Stimulated activated CD4-positive, alpha-beta T cell treated with anti-CD3 and anti-CD28 coated beads, Interleukin-4, amount 100 ng/mL, for 4 hours (primary cell): Measurements from ENCODE around the gene AP2A1.
A peak's percentile ranks its signal among the peaks of the same experiment; 100 is the strongest.

ENCODE experiments used
- DNase-seq, 2 experiments: peaks; one replicate each; pipeline ENCODE4 v3.0.0-alpha.2; 2020

AP2A1 gene

DNA sequence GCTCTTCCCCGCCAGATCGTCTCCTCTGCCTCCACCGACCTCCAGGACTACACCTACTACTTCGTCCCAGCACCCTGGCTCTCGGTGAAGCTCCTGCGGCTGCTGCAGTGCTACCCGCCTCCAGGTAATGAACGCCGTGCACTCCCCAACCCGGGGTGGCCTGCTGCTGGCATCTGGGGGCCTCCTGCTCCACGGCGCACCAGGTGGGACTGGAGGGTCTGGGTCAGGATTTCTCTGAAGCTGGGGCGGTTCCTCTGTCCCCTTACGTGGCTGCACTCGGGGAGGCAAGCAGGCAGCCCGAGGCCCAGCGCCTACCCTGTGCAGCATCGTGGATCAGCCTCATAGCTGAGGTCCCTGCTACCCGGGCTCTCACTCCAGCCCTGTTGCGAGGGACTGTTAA is 28.8 kb downstream of the AP2A1 start:
- no peak for DNase-seq

DNA sequence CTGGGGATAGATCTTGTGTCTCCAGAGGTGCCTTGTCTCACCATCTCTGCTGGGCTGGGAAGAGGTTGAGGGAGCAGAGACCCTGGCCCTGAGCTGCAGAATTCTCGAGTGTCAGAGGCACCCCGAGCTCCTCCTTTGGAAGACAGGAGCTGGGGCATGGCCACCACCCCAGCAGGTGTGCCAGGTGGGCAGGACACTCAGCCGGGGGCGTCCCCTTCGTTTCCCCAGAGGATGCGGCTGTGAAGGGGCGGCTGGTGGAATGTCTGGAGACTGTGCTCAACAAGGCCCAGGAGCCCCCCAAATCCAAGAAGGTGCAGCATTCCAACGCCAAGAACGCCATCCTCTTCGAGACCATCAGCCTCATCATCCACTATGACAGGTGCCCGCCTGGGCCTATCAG is 31.8 kb downstream of the AP2A1 start:
- no peak for DNase-seq

DNA sequence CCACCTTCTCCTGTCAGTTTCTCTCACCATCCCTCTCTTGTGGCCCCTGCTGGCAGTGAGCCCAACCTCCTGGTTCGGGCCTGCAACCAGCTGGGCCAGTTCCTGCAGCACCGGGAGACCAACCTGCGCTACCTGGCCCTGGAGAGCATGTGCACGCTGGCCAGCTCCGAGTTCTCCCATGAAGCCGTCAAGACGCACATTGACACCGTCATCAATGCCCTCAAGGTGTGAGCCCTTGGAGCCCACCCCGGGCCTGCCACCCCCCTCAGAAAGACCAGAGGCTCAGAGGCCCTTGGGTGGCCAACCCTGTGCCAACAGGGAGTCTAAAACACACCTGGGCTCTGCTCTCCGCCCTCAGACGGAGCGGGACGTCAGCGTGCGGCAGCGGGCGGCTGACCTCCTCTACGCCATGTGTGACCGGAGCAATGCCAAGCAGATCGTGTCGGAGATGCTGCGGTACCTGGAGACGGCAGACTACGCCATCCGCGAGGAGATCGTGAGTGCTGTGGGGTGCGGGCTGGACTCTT is 32.5 kb downstream of the AP2A1 start:
- no peak for DNase-seq

DNA sequence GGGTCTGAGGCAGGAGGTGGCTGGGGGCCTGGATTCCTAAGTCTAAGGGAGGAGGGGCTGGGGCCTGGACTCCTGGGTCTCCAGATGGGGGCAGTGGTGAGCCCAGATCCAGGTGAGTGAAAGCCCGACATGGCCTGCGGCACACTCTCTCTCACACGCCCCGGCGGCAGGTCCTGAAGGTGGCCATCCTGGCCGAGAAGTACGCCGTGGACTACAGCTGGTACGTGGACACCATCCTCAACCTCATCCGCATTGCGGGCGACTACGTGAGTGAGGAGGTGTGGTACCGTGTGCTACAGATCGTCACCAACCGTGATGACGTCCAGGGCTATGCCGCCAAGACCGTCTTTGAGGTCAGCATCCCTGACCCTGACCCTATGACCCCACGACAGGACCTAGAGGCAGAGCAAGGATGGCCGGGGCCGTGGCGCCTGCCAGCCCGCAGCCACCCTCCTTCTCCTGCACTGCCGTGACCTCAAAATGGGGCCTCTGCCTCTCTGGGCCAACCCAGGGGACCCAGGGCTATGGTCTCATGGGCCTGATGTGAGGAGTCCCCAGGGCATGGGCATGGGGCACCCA is 33.1 kb downstream of the AP2A1 start:
- DNase-seq = no peak

GRCh38 chr19:49800771-49801170 is 34.0 kb downstream of the AP2A1 start:
- no peak for DNase-seq

DNA sequence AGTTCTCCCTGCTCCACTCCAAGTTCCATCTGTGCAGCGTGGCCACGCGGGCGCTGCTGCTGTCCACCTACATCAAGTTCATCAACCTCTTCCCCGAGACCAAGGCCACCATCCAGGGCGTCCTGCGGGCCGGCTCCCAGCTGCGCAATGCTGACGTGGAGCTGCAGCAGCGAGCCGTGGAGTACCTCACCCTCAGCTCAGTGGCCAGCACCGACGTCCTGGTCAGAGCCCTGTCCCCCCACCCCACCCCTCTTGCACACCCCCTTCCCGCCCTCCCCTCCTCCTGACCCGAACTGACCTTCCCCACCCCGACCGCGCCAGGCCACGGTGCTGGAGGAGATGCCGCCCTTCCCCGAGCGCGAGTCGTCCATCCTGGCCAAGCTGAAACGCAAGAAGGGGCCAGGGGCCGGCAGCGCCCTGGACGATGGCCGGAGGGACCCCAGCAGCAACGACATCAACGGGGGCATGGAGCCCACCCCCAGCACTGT is 34.6 kb downstream of the AP2A1 start:
- DNase-seq = no peak

GRCh38 chr19:49801966-49802661 is 35.3 kb downstream of the AP2A1 start:
- DNase-seq = no peak

DNA sequence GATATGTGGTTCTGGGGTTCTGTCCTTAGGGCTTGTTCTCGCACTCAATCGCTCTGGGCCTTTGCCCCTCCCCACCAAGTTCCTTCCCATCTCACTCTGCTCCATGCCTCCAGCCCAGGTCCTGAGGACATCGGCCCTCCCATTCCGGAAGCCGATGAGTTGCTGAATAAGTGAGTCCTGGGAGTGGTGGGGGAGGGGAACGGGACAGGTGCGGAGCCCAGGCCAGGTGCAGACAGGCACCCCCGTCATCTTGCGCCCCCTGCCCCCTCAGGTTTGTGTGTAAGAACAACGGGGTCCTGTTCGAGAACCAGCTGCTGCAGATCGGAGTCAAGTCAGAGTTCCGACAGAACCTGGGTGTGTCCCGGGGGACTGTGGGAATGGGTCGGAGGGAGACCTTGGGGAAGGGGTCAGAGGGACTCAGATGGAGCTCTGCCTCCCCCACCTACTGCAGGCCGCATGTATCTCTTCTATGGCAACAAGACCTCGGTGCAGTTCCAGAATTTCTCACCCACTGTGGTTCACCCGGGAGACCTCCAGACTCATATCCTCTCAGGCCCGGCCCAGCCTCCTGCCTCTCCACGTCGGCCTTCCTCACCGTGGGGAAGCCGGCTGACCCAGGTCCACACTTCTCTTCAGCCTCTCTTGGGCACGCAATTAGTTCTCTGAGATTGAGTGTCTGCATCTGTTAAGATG is 36.2 kb downstream of the AP2A1 start:
- no peak for DNase-seq

- DNase-seq = no peak
Measured at GRCh38 chr19:49803529-49803856, 36.7 kb downstream of the AP2A1 start.

GRCh38 chr19:49805822-49806619 is 39.2 kb downstream of the AP2A1 start:
- no peak for DNase-seq

DNA sequence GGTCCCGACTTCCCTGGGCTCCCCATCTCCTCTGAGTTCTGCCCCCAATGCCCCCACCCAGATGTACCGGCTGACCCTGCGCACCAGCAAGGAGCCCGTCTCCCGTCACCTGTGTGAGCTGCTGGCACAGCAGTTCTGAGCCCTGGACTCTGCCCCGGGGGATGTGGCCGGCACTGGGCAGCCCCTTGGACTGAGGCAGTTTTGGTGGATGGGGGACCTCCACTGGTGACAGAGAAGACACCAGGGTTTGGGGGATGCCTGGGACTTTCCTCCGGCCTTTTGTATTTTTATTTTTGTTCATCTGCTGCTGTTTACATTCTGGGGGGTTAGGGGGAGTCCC is 39.8 kb downstream of the AP2A1 start:
- DNase-seq = no peak

DNA sequence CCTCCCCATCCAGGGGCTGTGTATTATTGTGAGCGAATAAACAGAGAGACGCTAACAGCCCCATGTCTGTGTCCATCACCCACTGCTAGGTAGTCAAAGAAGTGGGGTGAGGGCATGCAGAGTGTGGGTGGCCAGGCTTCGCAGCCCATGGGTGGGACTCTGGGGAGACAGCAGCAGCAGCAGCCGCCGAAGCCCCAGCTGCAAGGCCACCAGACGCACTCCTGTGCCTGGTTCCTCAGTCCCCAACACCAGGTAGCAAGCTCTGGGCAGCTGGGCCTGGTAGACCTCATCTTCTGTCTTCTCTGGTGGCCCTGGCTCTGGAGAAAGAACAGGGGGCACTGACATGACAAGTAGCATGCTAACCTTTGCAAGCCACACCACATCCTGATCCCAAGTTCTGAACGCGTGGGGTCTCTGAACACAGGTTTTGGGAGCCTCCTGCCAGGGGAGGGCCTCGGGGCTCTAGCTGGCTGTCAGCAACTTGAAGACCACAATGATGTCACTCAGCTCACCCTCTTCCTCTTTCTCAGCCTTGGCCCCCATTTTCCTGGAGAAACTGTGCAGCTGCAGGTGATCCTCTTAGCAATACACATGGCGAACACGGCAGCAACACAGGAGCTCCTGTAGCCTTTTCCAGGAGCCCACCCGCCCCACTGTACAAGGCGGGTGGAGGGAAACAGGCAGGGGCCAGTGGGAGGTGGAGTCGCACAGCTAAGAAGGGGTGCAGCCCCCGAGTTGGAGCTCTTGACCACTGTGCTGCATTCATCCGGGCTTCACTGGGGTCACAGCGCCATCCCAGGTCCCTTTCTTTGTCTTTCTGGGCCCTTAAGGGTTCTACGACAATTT is 40.5 kb downstream of the AP2A1 start:
- no peak for DNase-seq

DNA sequence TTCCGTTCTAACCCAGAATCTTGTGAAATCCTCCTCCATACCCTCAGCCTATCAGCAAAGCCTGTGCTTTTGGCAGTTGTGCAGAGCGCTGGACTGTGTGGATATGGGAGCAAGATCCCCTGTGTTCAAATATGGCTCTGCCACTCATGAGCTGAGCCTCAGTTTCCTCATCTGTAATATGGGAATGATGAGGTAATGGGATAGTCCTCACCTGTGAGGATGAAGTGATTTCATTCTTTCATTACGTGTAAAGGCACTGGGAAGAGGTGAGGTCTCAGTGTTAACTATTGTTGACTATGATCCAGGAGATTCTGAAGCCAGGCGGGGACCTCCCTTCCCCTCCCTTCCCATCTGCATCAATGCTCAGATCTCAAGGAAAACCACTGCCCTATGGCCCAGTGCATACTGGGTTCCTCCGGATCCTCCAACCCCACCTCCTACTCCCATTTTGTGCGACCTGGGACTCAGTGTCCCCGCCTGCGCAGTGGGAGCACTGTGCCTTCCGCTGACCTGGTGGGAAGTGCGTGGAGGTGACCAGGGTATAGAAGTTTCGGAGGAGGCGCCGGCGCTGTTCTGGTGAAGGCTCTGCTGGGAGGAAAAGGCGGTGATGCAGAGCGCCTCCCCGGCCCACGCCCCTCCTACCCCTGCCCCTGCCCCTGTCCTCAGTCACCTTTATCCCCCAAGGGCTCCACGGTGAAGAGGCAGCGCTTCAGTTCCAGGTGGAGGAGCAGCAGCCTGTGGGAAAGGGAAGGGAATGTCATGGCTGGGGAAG is 41.3 kb downstream of the AP2A1 start:
- no peak for DNase-seq

- DNase-seq = peak; percentile 78 to 87
Measured at GRCh38 chr19:49808711-49809159, 41.9 kb downstream of the AP2A1 start.

GRCh38 chr19:49809160-49809940 is 42.5 kb downstream of the AP2A1 start:
- DNase-seq = peak; percentile 42 to 46

DNA sequence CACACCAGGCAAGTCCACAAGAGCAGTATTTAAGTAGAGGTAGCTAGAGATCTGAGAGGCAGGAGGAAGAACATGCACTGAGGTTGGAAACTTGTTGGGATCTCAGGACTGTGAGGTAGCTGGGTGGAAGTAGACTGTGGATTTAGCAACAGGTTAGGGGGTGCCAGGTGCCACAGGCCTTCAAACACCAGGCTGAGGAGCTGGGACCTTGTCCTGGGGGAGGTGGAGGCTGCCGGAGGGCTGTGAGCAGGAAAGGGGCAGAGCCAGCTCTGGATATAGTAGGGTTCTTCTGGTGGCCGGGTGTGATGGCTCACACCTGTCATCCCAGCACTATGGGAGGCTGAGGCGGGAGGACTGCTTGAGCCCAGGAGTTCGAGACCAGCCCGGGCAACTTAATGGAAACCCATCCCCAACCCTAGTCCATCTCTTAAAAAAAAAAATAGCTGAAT is 43.2 kb downstream of the AP2A1 start:
- no peak for DNase-seq

GRCh38 chr19:49811328-49811727 is 44.5 kb downstream of the AP2A1 start:
- DNase-seq = no peak

- no peak for DNase-seq
Measured at GRCh38 chr19:49812452-49812996, 45.7 kb downstream of the AP2A1 start.

GRCh38 chr19:49812997-49813861 is 46.4 kb downstream of the AP2A1 start, which contains the start of gene FUZ:
FUZ (minus strand) TSS chr19:49813292; CDS start chr19:49813106, 186 bp downstream.
- peak; percentile 80 to 88 for DNase-seq
